IPS DF 6.9 (cell line): Measurements from ENCODE around the gene FAM136A.

Experiments used
- DNase-seq: peaks from one replicate; pipeline ENCODE4 v3.0.0-alpha.2; 2013; ENCODE audit warnings: low read depth, low spot score
- H3K27ac ChIP-seq: one replicate; pipeline ENCODE4 v1.5.1; 2013; ENCODE audit warnings: low read length, control low read depth
- H3K27me3 ChIP-seq: 2 replicates; pipeline ENCODE4 v1.6.1; 2013; ENCODE audit warnings: mild to moderate bottlenecking, low read length; ENCODE audit not compliant: control insufficient read depth, insufficient read depth
- H3K36me3 ChIP-seq: 2 replicates; pipeline ENCODE4 v1.6.1; 2013; ENCODE audit warnings: low read length; ENCODE audit not compliant: control insufficient read depth, insufficient read depth
- H3K4me1 ChIP-seq: 2 replicates; pipeline ENCODE4 v1.6.1; 2013; ENCODE audit warnings: low read length; ENCODE audit not compliant: control insufficient read depth, insufficient read depth
- H3K4me3 ChIP-seq: 2 replicates; pipeline ENCODE4 v1.5.1; 2013; ENCODE audit warnings: mild to moderate bottlenecking, low read length
- H3K9me3 ChIP-seq: 2 replicates; pipeline ENCODE4 v1.6.1; 2013; ENCODE audit warnings: low read length, inconsistent platforms; ENCODE audit not compliant: control insufficient read depth, insufficient read depth
- WGBS: extraction: QIAGEN DNeasy Blood & Tissue Kit; methylation state at CpG from one replicate; pipeline ENCODE4 v1.1.7; 2013; ENCODE audit warnings: mixed read lengths, missing lambda C conversion rate; ENCODE audit not compliant: insufficient read length, insufficient coverage; 5-methylcytosine and 5-hydroxymethylcytosine counted together

FAM136A gene

DNA sequence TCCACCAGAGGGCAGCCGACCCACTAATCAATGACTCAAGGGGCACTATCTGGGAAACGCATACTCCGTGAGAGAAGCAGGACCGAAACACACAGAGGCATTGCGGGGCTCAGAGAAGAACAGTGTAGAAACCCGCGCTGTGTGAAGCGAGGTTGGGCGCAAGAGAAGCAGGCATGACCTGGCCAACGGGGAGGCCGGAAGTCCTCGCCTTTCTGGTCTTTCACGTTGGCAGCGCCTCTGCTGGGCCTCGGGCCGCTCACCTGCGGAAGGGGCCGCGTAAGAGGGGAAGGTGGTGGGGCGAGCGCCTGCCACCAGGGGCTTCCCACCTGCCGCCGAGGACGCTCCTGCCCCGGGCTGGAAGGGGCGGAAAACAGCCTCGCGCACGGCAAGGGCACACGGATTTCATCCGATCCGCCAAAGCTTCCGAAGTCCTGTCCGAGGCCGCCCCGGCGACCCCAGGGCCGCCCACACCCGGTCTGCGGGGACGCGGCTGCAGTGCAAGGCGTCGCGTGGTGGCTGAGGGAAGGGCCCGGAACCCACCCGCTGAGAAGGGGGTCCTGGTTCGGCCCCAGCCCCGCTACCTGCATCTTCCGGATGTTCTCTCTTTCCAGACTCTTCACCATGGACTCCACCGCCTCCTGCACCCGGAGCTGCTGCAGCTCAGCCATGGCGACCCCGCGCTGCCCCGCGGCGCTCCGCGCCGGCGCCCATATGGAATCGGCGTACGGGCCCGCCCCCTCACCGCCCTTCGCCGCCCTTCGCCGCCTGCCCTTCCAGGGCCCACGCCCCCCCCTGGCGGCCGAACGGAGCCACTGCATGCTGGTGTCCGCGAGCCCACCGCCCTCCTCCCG is at the start of gene FAM136A:
Gene FAM136A (minus strand): TSS at position 724 of the 851 bp plus-strand sequence. CDS start 56 bp downstream, at position 668.
- no CpG with 5 or more reads among the region's 79 CpGs for WGBS
- no peaks in the 10 kb centered on the region for H3K27me3 ChIP-seq

DNA sequence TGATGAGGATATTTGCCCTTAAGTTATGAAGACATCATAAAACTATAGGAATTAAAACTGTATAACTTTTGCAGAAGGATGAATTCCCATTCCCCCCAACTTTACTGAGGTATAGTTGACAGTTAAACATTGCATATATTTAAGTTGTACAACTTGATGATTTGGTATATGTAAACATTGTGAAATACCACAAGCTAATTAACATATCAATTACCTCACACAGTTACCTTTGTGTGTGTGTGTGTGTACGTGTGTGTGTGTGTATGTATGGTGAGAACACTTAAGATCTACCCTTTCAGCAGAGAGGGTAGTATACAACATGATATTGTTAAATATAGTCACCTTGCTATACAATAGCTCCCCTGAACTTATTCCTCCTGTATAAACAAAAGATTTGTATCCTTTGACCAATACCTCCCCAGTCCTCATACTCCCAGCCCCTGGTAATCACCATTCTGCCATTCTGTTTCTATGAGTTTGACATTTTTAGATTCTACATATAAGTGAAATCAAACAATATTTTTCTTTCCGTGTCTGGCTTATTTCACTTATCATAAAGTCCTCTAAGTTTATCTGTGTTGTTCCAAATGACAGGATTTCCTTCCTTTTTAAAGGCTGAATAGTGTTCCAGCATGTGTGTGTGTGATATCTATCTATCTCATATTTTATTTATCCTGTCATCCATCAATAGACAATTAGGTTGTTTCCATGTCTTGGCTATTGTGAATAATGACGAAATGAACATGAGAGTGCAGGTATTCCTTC is 48.2 kb upstream of the FAM136A start:
- Histone ChIP-seq H3K36me3 (no peaks in the 10 kb centered on the region), H3K9me3 (no peaks in the 10 kb centered on the region), H3K27ac (no peak overlapping the region), H3K27me3 (peaks cover 2% of the 10 kb centered on the region), H3K4me1 (no peaks in the 10 kb centered on the region), H3K4me3 (no peak overlapping the region)
- no peak for DNase-seq
- WGBS = no CpG with 5 or more reads among the region's 3 CpGs

More for the DNA sequence above, at the start of gene FAM136A:
- Histone ChIP-seq H3K4me1 (peaks cover 3% of the 10 kb centered on the region; the same call in 1 of the 2 replicates), H3K9me3 (no peaks in the 10 kb centered on the region), H3K4me3 (peak within 1 kb of the TSS; percentile 68; the same call in 1 of the 2 replicates), H3K36me3 (peaks cover 9% of the 10 kb centered on the region; the same call in 1 of the 2 replicates), H3K27ac (no peak within 1 kb of the TSS)
- peak; percentile 68 for DNase-seq

DNA sequence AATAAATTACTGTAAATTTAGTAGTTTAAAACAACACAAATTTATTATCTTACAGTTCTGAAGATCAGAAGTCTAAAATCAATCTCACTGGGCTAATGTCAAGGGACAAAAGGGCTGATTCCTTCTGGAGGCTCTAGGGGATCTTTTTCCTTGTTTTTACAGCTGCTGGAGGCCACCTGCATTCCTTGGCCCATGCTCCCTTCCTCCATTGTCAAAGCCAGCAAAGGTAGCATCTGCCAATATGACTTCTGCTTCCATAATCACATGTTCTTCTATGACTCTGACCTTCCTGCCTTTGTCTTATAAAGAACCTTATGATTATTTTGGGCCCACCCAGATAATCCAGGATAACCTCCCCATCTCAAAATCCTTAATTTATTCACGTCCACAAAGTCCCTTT is 46.0 kb upstream of the FAM136A start:
- no CpG with 5 or more reads among the region's 1 CpG for WGBS
- no peak overlapping the region for H3K27ac ChIP-seq
- H3K27me3 ChIP-seq = peaks cover 2% of the 10 kb centered on the region

DNA sequence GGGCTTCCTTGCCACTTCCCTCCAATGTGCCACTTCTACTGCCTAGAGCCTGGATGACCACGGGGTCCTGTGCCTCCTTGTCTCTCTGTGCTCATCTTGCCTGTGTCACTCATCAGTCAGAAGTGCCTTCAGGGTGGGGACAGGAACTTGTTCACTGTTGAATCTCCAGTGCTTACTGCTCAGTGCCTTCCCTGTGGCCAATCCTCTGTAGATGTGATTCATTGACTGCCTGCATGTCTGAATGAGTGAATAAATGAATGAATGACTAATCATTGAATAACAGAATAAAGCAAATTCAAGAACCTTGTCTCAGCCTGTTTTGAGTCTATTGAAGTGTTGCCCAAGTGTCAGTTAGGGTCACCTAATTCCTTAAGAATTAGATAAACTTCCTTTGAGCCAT is 42.3 kb upstream of the FAM136A start:
- no peak for DNase-seq
- H3K36me3 ChIP-seq = no peaks in the 10 kb centered on the region
- H3K27ac ChIP-seq = no peak overlapping the region
- no peaks in the 10 kb centered on the region for H3K9me3 ChIP-seq
- H3K27me3 ChIP-seq = peaks cover 2% of the 10 kb centered on the region
- H3K4me3 ChIP-seq = no peak overlapping the region
- H3K4me1 ChIP-seq = no peaks in the 10 kb centered on the region
- no CpG with 5 or more reads among the region's 1 CpG for WGBS

More for the DNA sequence above, 46.0 kb upstream of the FAM136A start:
- Histone ChIP-seq H3K4me3 (no peak overlapping the region), H3K36me3 (no peaks in the 10 kb centered on the region), H3K4me1 (no peaks in the 10 kb centered on the region), H3K9me3 (no peaks in the 10 kb centered on the region)
- DNase-seq = no peak

DNA sequence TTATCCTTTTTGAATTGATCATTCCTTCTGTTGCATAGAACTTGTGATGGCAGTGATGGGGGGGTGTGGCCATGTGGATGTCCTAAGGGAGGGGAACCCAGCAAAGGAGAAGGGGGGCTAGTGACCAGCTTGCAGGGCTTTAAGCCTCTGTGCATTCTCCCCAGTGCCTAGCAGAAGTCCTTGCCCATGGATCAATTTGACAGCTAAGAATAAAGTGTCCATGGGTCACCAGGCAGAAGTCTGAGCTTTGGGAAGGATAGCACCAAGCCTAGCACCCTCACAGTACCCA is 39.6 kb upstream of the FAM136A start:
- Histone ChIP-seq H3K36me3 (no peaks in the 10 kb centered on the region), H3K9me3 (no peaks in the 10 kb centered on the region), H3K4me3 (no peak overlapping the region), H3K4me1 (no peaks in the 10 kb centered on the region), H3K27me3 (no peaks in the 10 kb centered on the region), H3K27ac (no peak overlapping the region)
- no peak for DNase-seq

DNA sequence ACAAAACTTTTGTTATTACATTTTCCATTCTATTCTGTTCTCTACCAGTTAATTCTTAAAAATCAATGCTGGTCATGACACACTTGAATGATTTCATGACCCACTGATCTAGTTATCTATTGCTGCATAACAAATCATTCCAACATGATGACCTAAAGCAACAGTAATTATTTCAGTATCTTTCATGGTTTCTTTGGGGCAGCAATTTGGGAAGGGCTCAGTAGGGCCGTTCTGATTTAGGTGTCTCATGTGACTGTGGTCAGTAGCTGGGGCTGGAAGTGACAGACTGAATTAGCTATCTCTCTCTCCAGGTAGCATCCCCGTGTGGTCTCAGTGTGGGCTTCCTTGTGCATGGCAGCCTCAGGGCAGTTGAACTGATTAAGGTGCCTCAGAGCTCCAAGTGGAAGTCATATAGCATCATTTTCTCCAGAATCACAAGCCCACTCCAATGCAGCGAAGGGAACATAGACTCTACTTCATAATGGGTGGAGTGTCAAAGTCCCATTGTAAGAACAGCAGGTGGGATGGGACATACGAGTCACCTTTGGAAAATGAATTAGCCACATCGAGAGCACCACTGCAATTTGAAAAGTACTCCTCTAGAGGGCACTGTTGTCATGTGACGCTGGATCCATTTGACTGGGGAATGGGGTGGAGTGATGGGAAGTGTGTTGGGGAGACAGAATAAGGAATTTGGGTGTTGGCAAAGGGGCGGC is 39.1 kb upstream of the FAM136A start:
- H3K4me1 ChIP-seq = no peaks in the 10 kb centered on the region
- H3K27me3 ChIP-seq = no peaks in the 10 kb centered on the region
- H3K36me3 ChIP-seq = no peaks in the 10 kb centered on the region
- no peaks in the 10 kb centered on the region for H3K9me3 ChIP-seq
- peak; percentile 55 for DNase-seq
- no peak overlapping the region for H3K27ac ChIP-seq
- H3K4me3 ChIP-seq = no peak overlapping the region
- no CpG with 5 or more reads among the region's 7 CpGs for WGBS

DNA sequence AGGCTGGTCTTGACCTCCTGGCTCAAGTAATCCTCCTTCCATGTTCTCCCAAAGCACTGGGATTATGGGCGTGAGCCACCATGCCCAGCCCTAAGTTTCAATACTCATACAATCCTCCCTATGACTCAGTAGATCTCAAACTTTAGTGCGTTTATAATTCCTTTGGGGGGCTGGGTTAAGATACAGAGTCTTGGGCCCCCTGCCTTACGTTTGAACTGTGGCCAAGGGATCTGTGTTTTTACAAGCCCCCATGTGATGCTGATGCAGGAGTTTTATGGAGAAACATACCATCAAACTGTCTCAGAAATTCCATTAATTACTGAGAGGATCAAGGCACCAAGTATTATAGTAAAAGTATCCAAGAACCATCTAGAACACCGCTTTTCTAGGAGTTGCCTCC is 38.2 kb upstream of the FAM136A start:
- no peaks in the 10 kb centered on the region for H3K27me3 ChIP-seq
- H3K9me3 ChIP-seq = no peaks in the 10 kb centered on the region
- no peak for DNase-seq
- no CpG with 5 or more reads among the region's 4 CpGs for WGBS
- H3K4me1 ChIP-seq = no peaks in the 10 kb centered on the region
- no peaks in the 10 kb centered on the region for H3K36me3 ChIP-seq
- H3K4me3 ChIP-seq = no peak overlapping the region
- H3K27ac ChIP-seq = no peak overlapping the region

DNA sequence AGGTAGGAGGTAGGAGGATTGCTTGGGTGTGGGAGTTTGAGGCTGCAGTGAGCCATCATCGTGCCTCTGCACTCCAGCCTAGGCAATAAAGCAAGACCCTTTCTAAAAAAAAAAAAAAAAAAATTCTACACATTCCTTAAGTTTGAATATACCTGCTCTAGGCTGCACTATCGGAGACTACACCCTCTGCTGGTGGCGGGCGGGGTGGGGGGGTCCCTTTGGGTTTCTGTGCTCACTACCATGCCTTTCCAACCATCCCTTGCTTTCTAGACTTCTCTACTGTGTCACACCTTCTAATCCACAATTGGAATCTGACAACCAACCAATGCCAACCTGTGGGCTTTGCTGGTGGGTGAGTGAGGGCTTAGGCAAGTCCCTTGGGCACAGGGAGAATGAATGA is 34.7 kb upstream of the FAM136A start:
- no peaks in the 10 kb centered on the region for H3K4me1 ChIP-seq
- no CpG with 5 or more reads among the region's 4 CpGs for WGBS
- H3K4me3 ChIP-seq = no peak overlapping the region
- no peak overlapping the region for H3K27ac ChIP-seq
- H3K9me3 ChIP-seq = no peaks in the 10 kb centered on the region
- H3K27me3 ChIP-seq = no peaks in the 10 kb centered on the region
- DNase-seq = no peak
- H3K36me3 ChIP-seq = no peaks in the 10 kb centered on the region

DNA sequence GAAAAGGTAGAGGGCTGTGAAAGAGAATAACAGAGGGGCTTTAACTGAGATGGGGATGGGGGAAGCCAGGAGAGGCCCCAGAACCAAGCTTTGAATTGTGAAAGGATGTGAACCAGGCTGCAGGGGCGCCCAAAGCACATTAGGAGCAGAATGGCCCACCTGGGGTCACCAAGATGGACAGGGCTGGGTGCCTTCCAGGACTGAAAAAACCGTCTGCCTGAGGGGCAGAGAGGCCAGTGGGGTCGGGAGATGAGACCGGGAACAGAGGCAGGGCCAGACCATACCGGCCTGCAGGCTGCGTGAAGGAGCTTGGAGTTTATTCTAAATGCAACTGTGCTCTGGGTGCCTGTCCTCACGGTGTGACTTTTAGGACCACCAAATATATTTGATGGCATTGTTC is 29.1 kb upstream of the FAM136A start:
- Histone ChIP-seq H3K27ac (no peak overlapping the region), H3K4me1 (no peaks in the 10 kb centered on the region; the same call in 1 of the 2 replicates), H3K4me3 (no peak overlapping the region), H3K36me3 (no peaks in the 10 kb centered on the region), H3K27me3 (no peaks in the 10 kb centered on the region), H3K9me3 (no peaks in the 10 kb centered on the region)
- no CpG with 5 or more reads among the region's 7 CpGs for WGBS
- DNase-seq = no peak

DNA sequence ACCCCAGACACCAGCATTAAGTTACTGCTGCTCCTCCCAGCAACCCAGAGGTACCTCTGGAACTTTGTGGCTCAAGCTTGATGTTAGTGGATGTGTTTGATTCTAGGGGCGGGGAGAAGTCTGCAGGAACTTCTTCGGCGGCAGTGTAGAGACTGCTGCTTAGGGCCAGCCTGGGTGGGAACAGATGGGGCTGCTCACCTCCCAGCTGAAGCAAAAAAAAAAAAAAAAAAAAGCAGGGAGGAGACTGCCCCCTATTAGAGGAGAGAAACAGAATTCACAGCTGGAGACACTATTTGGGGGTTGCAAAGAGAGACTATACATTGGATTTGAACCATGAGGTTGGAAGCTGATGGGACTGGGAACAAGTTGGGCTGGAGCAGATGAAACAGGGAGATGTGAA is 28.6 kb upstream of the FAM136A start:
- no peaks in the 10 kb centered on the region; the same call in 1 of the 2 replicates for H3K4me1 ChIP-seq
- WGBS = no CpG with 5 or more reads among the region's 3 CpGs
- H3K9me3 ChIP-seq = no peaks in the 10 kb centered on the region
- DNase-seq = no peak
- H3K27me3 ChIP-seq = no peaks in the 10 kb centered on the region
- no peak overlapping the region for H3K27ac ChIP-seq
- no peaks in the 10 kb centered on the region for H3K36me3 ChIP-seq
- no peak overlapping the region for H3K4me3 ChIP-seq
